Kidney epithelial cell (primary cell): Measurements from ENCODE around the gene CNNM2. TPM values are rescaled to one million over a fixed set of nuclear protein-coding genes. Genes with fewer than 3 reads are reported as not detected.
"Not testable (repeated sequence)": the region's sequence is repeated elsewhere in the genome, so short reads cannot be mapped to it uniquely, and the experiment has no call there.

Experiments used
- DNase-seq: peaks from one replicate; pipeline ENCODE4 v3.0.0-alpha.2; 2010; ENCODE audit warnings: low read depth
- H3K27me3 ChIP-seq: 2 replicates; pipeline ENCODE4 v1.6.0; 2011; ENCODE audit warnings: low read length; ENCODE audit not compliant: control insufficient read depth, insufficient read depth
- H3K36me3 ChIP-seq: 2 replicates; pipeline ENCODE4 v1.5.1; 2011; ENCODE audit warnings: low read length; ENCODE audit not compliant: control insufficient read depth, insufficient read depth
- H3K4me3 ChIP-seq: 2 replicates; pipeline ENCODE4 v1.5.1; 2011; ENCODE audit warnings: low read depth, mild to moderate bottlenecking, control low read depth, low read length
- CTCF ChIP-seq: IDR thresholded peaks from 2 replicates; pipeline ENCODE4 v1.5.1; 2011; ENCODE audit warnings: mild to moderate bottlenecking, moderate library complexity, low read length, control low read depth, inconsistent platforms; ENCODE audit not compliant: insufficient read depth, poor library complexity, severe bottlenecking
- total RNA-seq: library from RNA; depleted of rRNA; stranded (reverse); fragments of >200 nt; gene quantifications from 2 replicates; pipeline ENCODE4 v1.2.3, GENCODE V29; 2015

Gene CNNM2
- total RNA-seq, 1 donor from 2014 or later: 6.4 TPM

- H3K27me3 ChIP-seq: no peaks in the 10 kb centered on the region
- DNase-seq: no peak
- TF ChIP-seq CTCF: no peak
- H3K36me3 ChIP-seq: no peaks in the 10 kb centered on the region
- H3K4me3 ChIP-seq: no peak overlapping the region
These were observed 78.8 kb downstream of the CNNM2 start for GRCh38 chr10:102996876-102997275.

- Histone ChIP-seq H3K4me3 (no peak overlapping the region), H3K36me3 (no peaks in the 10 kb centered on the region), H3K27me3 (no peaks in the 10 kb centered on the region)
- TF ChIP-seq CTCF: no peak
- DNase-seq: no peak
These were observed 79.9 kb downstream of the CNNM2 start for GRCh38 chr10:102997998-102998397.

GRCh38 chr10:102998399-102998907 is 80.4 kb downstream of the CNNM2 start:
- Histone ChIP-seq H3K27me3 (no peaks in the 10 kb centered on the region), H3K36me3 (no peaks in the 10 kb centered on the region), H3K4me3 (no peak overlapping the region)
- no peak for TF ChIP-seq CTCF
- no peak for DNase-seq

GRCh38 chr10:103000050-103000449 is 82.0 kb downstream of the CNNM2 start:
- not testable (repeated sequence) for H3K27me3 ChIP-seq, H3K36me3 ChIP-seq, DNase-seq, H3K4me3 ChIP-seq

GRCh38 chr10:103007017-103007416 is 88.9 kb downstream of the CNNM2 start:
- DNase-seq: no peak
- H3K4me3 ChIP-seq: no peak overlapping the region
- no peaks in the 10 kb centered on the region for H3K27me3 ChIP-seq
- no peak for TF ChIP-seq CTCF
- no peaks in the 10 kb centered on the region for H3K36me3 ChIP-seq

- Histone ChIP-seq H3K36me3 (no peaks in the 10 kb centered on the region), H3K27me3 (no peaks in the 10 kb centered on the region), H3K4me3 (no peak overlapping the region)
- no peak for TF ChIP-seq CTCF
- DNase-seq: no peak
These were observed 95.3 kb downstream of the CNNM2 start for GRCh38 chr10:103013416-103013815.
